Stimulated activated CD4-positive, alpha-beta T cell treated with anti-CD3 and anti-CD28 coated beads, Interleukin-4, amount 100 ng/mL, for 4 hours (primary cell): ENCODE measurements around the gene KCNAB1.

Source experiments
- DNase-seq, 2 experiments: peaks; one replicate each; pipeline ENCODE4 v3.0.0-alpha.2; 2020

Gene KCNAB1

GRCh38 chr3:156509189-156510174 lies 389.1 kb downstream of the KCNAB1 start:
- DNase-seq: no peak

GRCh38 chr3:156511987-156512677 lies 391.8 kb downstream of the KCNAB1 start:
- no peak for DNase-seq

GRCh38 chr3:156513619-156514018 lies 393.2 kb downstream of the KCNAB1 start:
- no peak for DNase-seq

GRCh38 chr3:156516284-156516683 lies 395.9 kb downstream of the KCNAB1 start:
- DNase-seq: no peak

GRCh38 chr3:156516961-156517360 lies 396.6 kb downstream of the KCNAB1 start:
- no peak for DNase-seq

GRCh38 chr3:156518726-156519125 lies 398.3 kb downstream of the KCNAB1 start:
- no peak for DNase-seq

GRCh38 chr3:156519758-156520162 lies 399.4 kb downstream of the KCNAB1 start:
- DNase-seq: no peak

GRCh38 chr3:156522673-156523072 lies 402.3 kb downstream of the KCNAB1 start:
- no peak for DNase-seq

- DNase-seq: no peak
These were observed 405.4 kb downstream of the KCNAB1 start for GRCh38 chr3:156525808-156526207.

GRCh38 chr3:156527060-156527459 lies 406.7 kb downstream of the KCNAB1 start:
- DNase-seq: no peak

- DNase-seq: no peak
These were observed 410.6 kb downstream of the KCNAB1 start for GRCh38 chr3:156530980-156531379.

- no peak for DNase-seq
These were observed 412.4 kb downstream of the KCNAB1 start for GRCh38 chr3:156532730-156533129.

- no peak for DNase-seq
These were observed 412.8 kb downstream of the KCNAB1 start for GRCh38 chr3:156533205-156533604.

GRCh38 chr3:156535162-156535627 lies 414.8 kb downstream of the KCNAB1 start:
- no peak for DNase-seq

- DNase-seq: no peak
These were observed 415.4 kb downstream of the KCNAB1 start for GRCh38 chr3:156535798-156536197.

GRCh38 chr3:156536524-156537316 lies 416.3 kb downstream of the KCNAB1 start:
- DNase-seq: no peak

- DNase-seq: no peak
These were observed 418.7 kb downstream of the KCNAB1 start for GRCh38 chr3:156539051-156539450.

GRCh38 chr3:156539802-156540201 lies 419.4 kb downstream of the KCNAB1 start:
- DNase-seq: no peak

GRCh38 chr3:156542101-156543042 lies 422.0 kb downstream of the KCNAB1 start:
- no peak for DNase-seq

GRCh38 chr3:156543043-156543555 lies 422.7 kb downstream of the KCNAB1 start:
- DNase-seq: no peak

GRCh38 chr3:156547637-156548036 lies 427.3 kb downstream of the KCNAB1 start:
- DNase-seq: no peak
